ENCODE data around the gene PHOX2A.
A peak's percentile ranks its signal among the peaks of the same experiment; 100 is the strongest.

Gene PHOX2A

GRCh38 chr11:72233056-72233772 is 10.8 kb downstream of the PHOX2A start:
- DNase-seq = no peak

GRCh38 chr11:72232260-72233055 is 11.5 kb downstream of the PHOX2A start:
- no peak for DNase-seq

GRCh38 chr11:72231396-72232259 is 12.3 kb downstream of the PHOX2A start:
- DNase-seq = no peak

- DNase-seq = no peak
Observed at GRCh38 chr11:72230764-72231365, 13.1 kb downstream of the PHOX2A start.

- DNase-seq = no peak
Observed at GRCh38 chr11:72229925-72230763, 13.8 kb downstream of the PHOX2A start.

GRCh38 chr11:72229336-72229924 is 14.5 kb downstream of the PHOX2A start:
- DNase-seq = no peak

- DNase-seq = no peak
Observed at GRCh38 chr11:72228844-72229231, 15.1 kb downstream of the PHOX2A start.

- no peak for DNase-seq
Observed at GRCh38 chr11:72228229-72228843, 15.6 kb downstream of the PHOX2A start.

GRCh38 chr11:72227316-72228228 is 16.4 kb downstream of the PHOX2A start:
- DNase-seq = no peak

- no peak for DNase-seq
Observed at GRCh38 chr11:72226701-72227100, 17.3 kb downstream of the PHOX2A start.

GRCh38 chr11:72225411-72225951 is 18.5 kb downstream of the PHOX2A start:
- no peak for DNase-seq

GRCh38 chr11:72224564-72225410 is 19.2 kb downstream of the PHOX2A start, which contains the start of gene INPPL1:
TSS of gene INPPL1 (plus strand) at chr11:72224767. CDS start at chr11:72224985, 218 bp downstream.
- DNase-seq = peak; percentile 23 to 46

- peak; percentile 53 to 57 for DNase-seq
Observed at GRCh38 chr11:72223615-72224563, 20.1 kb downstream of the PHOX2A start.

- DNase-seq = peak; percentile 88 to 92
Observed at GRCh38 chr11:72222907-72223614, 20.9 kb downstream of the PHOX2A start.

GRCh38 chr11:72222106-72222891 is 21.7 kb downstream of the PHOX2A start:
- no peak for DNase-seq
